WTC11 (cell line): ENCODE measurements around the gene P3H2.

ENCODE experiments used
- CREM ChIP-seq: sonication (generic); formaldehyde crosslinking; IDR thresholded peaks from 2 replicates; pipeline ENCODE4 v1.8.1; 2022; ENCODE audit warnings: mild to moderate bottlenecking, missing genetic modification reagents, moderate library complexity
- FOXK1 ChIP-seq: sonication (generic); formaldehyde crosslinking; IDR thresholded peaks from 2 replicates; pipeline ENCODE4 v1.8.0; 2022; ENCODE audit warnings: mild to moderate bottlenecking, moderate library complexity, missing genetic modification reagents
- NFATC4 ChIP-seq: fragments of 250-450 bp; sonication (Bioruptor Pico); IDR thresholded peaks from 2 replicates; pipeline ENCODE4 v1.9.0; 2021; ENCODE audit warnings: mild to moderate bottlenecking
- NR2C2 ChIP-seq: sonication (generic); formaldehyde crosslinking; IDR thresholded peaks from 2 replicates; pipeline ENCODE4 v1.8.0; 2022; ENCODE audit warnings: mild to moderate bottlenecking, missing genetic modification reagents
- NR3C1 ChIP-seq: sonication (generic); formaldehyde crosslinking; conservative IDR thresholded peaks from 2 replicates; pipeline ENCODE4 v1.8.1; 2023; ENCODE audit warnings: low read depth, mild to moderate bottlenecking, missing genetic modification reagents
- SP1 ChIP-seq: sonication (generic); formaldehyde crosslinking; conservative IDR thresholded peaks from 2 replicates; pipeline ENCODE4 v1.8.1; 2022; ENCODE audit warnings: missing genetic modification reagents
- TF ChIP-seq, protein P1 (sequence below): fragments of 200-600 bp; IDR thresholded peaks from 2 replicates; pipeline ENCODE4 v1.8.0; 2022; ENCODE audit warnings: antibody characterized with exemption
- TF ChIP-seq, protein P2 (sequence below): sonication (generic); formaldehyde crosslinking; IDR thresholded peaks from 2 replicates; pipeline ENCODE4 v1.8.1; 2023; ENCODE audit warnings: mild to moderate bottlenecking, missing genetic modification reagents, moderate library complexity
- TF ChIP-seq, protein P3 (sequence below): sonication (generic); formaldehyde crosslinking; IDR thresholded peaks from 2 replicates; pipeline ENCODE4 v1.8.1; 2023; ENCODE audit warnings: mild to moderate bottlenecking, missing genetic modification reagents, moderate library complexity
- TF ChIP-seq, protein P4 (sequence below): sonication (generic); formaldehyde crosslinking; IDR thresholded peaks from 2 replicates; pipeline ENCODE4 v1.8.0; 2022; ENCODE audit warnings: mild to moderate bottlenecking, missing genetic modification reagents

DNA sequence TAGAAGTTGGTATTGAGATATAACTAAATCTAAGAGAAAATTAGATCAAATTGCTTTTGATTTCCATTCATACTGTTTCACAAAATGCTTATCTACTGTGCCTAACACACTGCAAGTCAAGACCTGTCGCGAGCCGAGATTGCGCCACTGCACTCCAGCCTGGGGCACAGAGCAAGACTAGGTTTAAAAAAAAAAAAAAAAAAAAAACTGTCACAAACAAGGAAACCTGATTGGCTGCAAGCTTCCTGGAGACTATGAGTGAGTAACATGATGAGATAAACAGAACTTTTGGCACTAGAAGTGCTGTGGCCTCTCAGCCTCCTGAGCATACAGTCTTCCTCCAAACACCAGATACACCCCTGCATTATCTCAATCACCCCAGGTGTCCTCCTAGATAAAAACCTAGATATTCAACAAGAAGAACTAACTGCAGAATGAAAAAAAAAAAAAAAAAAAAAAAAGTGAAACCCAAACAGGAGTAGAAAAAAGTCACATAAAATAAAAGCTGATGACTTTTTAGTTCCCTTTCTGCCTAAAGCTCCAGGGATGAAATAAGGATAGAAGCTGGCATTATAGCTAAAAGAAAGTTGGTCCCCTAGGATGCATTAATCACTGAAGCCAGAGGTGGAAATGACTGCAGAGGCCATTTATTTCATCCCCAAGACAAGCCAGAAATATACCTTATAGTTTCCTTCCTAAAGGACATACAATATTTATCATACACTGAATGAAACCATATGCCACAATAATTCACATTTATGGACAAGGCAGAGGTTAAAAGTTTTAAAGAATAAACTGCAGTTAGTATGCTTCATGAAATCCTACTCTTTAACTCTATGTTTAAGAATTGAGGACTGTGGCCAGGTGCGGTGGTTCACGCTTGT is 82.4 kb downstream of the P3H2 start:
- TF ChIP-seq, protein P1, sequence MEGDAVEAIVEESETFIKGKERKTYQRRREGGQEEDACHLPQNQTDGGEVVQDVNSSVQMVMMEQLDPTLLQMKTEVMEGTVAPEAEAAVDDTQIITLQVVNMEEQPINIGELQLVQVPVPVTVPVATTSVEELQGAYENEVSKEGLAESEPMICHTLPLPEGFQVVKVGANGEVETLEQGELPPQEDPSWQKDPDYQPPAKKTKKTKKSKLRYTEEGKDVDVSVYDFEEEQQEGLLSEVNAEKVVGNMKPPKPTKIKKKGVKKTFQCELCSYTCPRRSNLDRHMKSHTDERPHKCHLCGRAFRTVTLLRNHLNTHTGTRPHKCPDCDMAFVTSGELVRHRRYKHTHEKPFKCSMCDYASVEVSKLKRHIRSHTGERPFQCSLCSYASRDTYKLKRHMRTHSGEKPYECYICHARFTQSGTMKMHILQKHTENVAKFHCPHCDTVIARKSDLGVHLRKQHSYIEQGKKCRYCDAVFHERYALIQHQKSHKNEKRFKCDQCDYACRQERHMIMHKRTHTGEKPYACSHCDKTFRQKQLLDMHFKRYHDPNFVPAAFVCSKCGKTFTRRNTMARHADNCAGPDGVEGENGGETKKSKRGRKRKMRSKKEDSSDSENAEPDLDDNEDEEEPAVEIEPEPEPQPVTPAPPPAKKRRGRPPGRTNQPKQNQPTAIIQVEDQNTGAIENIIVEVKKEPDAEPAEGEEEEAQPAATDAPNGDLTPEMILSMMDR = no peak
- TF ChIP-seq FOXK1 (CRISPR knock-in tag) (no peak), SP1 (CRISPR knock-in tag) (no peak), NR2C2 (no peak), NR3C1 (CRISPR knock-in tag) (no peak), NFATC4 (CRISPR knock-in tag) (no peak), CREM (CRISPR knock-in tag) (no peak)
- TF ChIP-seq, protein P2, sequence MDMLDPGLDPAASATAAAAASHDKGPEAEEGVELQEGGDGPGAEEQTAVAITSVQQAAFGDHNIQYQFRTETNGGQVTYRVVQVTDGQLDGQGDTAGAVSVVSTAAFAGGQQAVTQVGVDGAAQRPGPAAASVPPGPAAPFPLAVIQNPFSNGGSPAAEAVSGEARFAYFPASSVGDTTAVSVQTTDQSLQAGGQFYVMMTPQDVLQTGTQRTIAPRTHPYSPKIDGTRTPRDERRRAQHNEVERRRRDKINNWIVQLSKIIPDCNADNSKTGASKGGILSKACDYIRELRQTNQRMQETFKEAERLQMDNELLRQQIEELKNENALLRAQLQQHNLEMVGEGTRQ (CRISPR knock-in tag) = no peak
- TF ChIP-seq, protein P3, sequence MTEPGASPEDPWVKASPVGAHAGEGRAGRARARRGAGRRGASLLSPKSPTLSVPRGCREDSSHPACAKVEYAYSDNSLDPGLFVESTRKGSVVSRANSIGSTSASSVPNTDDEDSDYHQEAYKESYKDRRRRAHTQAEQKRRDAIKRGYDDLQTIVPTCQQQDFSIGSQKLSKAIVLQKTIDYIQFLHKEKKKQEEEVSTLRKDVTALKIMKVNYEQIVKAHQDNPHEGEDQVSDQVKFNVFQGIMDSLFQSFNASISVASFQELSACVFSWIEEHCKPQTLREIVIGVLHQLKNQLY (CRISPR knock-in tag) = no peak
- TF ChIP-seq, protein P4, sequence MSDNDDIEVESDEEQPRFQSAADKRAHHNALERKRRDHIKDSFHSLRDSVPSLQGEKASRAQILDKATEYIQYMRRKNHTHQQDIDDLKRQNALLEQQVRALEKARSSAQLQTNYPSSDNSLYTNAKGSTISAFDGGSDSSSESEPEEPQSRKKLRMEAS (CRISPR knock-in tag) = no peak
